ENCODE results near the gene NT5C2.
A peak's percentile ranks its signal among the peaks of the same experiment; 100 is the strongest.

The NT5C2 gene

GRCh38 chr10:103053659-103054581 is 139.2 kb downstream of the NT5C2 start:
- DNase-seq: peak; percentile 78

- DNase-seq: no peak
Observed at GRCh38 chr10:103049237-103049636, 143.8 kb downstream of the NT5C2 start.

DNA sequence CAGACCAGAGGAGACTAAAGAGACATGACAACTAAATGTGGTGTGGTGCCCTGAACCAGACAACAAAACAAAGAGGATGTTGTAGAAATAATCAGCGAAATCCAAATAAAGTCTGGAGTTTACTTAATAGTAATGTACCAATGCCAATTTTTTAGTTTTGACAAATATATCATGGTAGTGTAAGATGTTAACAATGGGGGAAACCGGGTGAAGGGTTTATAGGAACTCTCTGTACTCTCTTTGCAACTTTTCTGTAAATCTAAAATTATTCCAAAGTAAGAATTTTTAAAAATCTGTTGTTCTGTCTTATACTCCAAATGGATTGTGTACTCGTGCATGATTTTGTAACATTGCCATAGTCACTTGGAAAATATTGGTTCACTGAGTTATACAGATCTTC is 145.7 kb downstream of the NT5C2 start:
- DNase-seq: no peak

DNA sequence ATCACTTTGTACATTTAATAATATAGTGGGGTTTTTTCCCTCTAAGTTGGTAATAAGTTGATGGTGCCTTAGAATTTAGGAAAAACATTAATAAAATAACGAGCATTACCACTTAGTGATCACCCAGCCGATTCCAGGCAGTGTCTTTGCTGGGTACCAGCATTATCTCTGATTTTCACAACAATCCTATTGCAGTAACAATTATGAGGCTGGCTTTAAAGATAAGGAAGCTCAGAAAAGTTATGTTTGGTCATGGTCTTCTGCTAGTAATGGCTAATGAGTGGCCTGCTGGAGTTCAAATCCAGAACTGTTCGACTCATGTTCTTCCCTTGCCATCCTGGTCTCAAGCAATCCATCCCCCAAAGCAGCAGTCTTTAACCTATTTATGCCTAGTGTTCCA is 147.1 kb downstream of the NT5C2 start:
- no peak for DNase-seq

- no peak for DNase-seq
Observed at GRCh38 chr10:103044942-103045489, 148.1 kb downstream of the NT5C2 start.

- no peak for DNase-seq
Observed at GRCh38 chr10:103042908-103043307, 150.2 kb downstream of the NT5C2 start.

DNA sequence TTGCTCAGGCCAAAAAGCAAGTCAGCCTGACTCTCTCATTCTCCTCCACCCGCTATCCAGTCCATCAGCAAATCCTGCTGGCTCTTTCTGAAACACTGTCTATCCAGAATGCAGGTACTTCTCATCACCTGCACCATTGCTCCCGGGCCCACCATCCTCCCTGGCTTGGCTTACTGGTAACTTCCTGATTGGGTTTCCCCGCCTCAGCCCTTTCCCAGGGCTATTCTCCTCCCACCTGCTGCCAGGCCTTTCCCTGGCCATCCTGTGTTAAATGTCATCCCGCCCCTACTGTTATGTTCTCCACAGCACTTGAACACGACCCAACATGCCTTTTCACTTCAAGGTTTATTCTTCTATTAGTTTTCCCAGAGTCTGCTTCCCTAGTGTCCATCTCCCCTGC is 150.9 kb downstream of the NT5C2 start:
- DNase-seq: no peak

GRCh38 chr10:103041391-103041790 is 151.7 kb downstream of the NT5C2 start:
- no peak for DNase-seq

- no peak for DNase-seq
Observed at GRCh38 chr10:103040418-103040817, 152.7 kb downstream of the NT5C2 start.

DNA sequence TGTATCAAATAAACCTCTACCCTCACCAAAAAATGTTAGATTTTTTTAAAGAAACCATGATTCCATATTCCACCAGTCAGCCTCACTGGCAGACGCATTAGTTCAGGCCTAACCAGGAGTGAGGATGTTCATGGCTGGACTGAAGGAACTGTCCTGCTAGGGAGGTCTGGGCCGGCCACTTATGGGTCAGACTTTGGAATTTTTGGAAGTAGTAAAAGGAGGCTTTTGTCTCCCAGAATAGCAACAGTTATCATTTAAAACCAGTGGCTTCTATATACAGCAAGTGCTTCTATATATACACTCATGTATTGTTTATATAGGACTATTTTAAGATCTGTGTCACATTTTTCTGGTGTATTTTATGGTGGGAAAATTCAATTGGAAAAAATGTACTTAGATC is 154.5 kb downstream of the NT5C2 start:
- DNase-seq: no peak
